Measurements from ENCODE around the gene FBXL22. TPM values are rescaled to one million over a fixed set of nuclear protein-coding genes. Genes with fewer than 3 reads are reported as not detected.

FBXL22 gene
- total RNA-seq, 1 donor, result 1.3 TPM

GRCh38 chr15:63573533-63573932 lies 23.7 kb upstream of the FBXL22 start:
- peak; percentile 27 for DNase-seq (ENCODE audit: low read depth)
- no peak overlapping the region for H3K4me3 ChIP-seq (ENCODE audit: low read depth, low read length)
- TF ChIP-seq CTCF (IDR thresholded peaks at IDR 0.05; ENCODE audit: insufficient read depth, low read depth, low read length), result no peak

- no peak overlapping the region for H3K4me3 ChIP-seq (ENCODE audit: low read depth, low read length)
- DNase-seq (ENCODE audit: low read depth), result no peak
- TF ChIP-seq CTCF (IDR thresholded peaks at IDR 0.05; ENCODE audit: insufficient read depth, low read depth, low read length), result no peak
Observed at GRCh38 chr15:63575312-63575711, 21.9 kb upstream of the FBXL22 start.

GRCh38 chr15:63576441-63576840 lies 20.7 kb upstream of the FBXL22 start:
- DNase-seq (ENCODE audit: low read depth), result no peak
- H3K4me3 ChIP-seq (ENCODE audit: low read depth, low read length), result no peak overlapping the region

GRCh38 chr15:63582179-63582578 lies 15.0 kb upstream of the FBXL22 start:
- no peak for DNase-seq (ENCODE audit: low read depth)
- no peak overlapping the region for H3K4me3 ChIP-seq (ENCODE audit: low read depth, low read length)
- TF ChIP-seq CTCF (IDR thresholded peaks at IDR 0.05; ENCODE audit: insufficient read depth, low read depth, low read length), result no peak

More at GRCh38 chr15:63576441-63576840, 20.7 kb upstream of the FBXL22 start:
- no peak for TF ChIP-seq CTCF (IDR thresholded peaks at IDR 0.05; ENCODE audit: insufficient read depth, low read depth, low read length)

GRCh38 chr15:63582718-63583426 lies 14.3 kb upstream of the FBXL22 start:
- peak; percentile 23 for DNase-seq (ENCODE audit: low read depth)
- H3K4me3 ChIP-seq (ENCODE audit: low read depth, low read length), result no peak overlapping the region
- TF ChIP-seq CTCF (IDR thresholded peaks at IDR 0.05; ENCODE audit: insufficient read depth, low read depth, low read length), result no peak

GRCh38 chr15:63586790-63587189 lies 10.4 kb upstream of the FBXL22 start:
- no peak for DNase-seq (ENCODE audit: low read depth)
- TF ChIP-seq CTCF (IDR thresholded peaks at IDR 0.05; ENCODE audit: insufficient read depth, low read depth, low read length), result peak; percentile 4
- H3K4me3 ChIP-seq (ENCODE audit: low read depth, low read length), result no peak overlapping the region

GRCh38 chr15:63587527-63587926 lies 9.7 kb upstream of the FBXL22 start:
- TF ChIP-seq CTCF (IDR thresholded peaks at IDR 0.05; ENCODE audit: insufficient read depth, low read depth, low read length), result no peak
- peak; percentile 98 for DNase-seq (ENCODE audit: low read depth)
- H3K4me3 ChIP-seq (ENCODE audit: low read depth, low read length), result no peak overlapping the region

All from fibroblast of villous mesenchyme (primary cell).